ENCODE measurements around the gene ZNF90.
"Not testable (repeated sequence)": the region's sequence is repeated elsewhere in the genome, so short reads cannot be mapped to it uniquely, and the experiment has no call there.

GRCh38 chr19:20082232-20082833, 4.5 kb downstream of the ZNF90 start:
- not testable (repeated sequence) for TF ChIP-seq CTCF (IDR thresholded peaks at IDR 0.05; ENCODE audit: insufficient read depth, low read depth, low read length); EZH2 (IDR thresholded peaks at IDR 0.05; ENCODE audit: insufficient read depth, low read length)

Measured in astrocyte (in vitro differentiated cells and primary cell).